GM19043 (cell line): Measurements from ENCODE around the gene HMCN2.

Experiments used
- ATAC-seq: cut with Tn5 transposase; IDR thresholded peaks from one replicate; pipeline ENCODE4 v1.9.1; 2021; ENCODE audit warnings: low read depth; ENCODE audit not compliant: unreplicated experiment

The HMCN2 gene

DNA sequence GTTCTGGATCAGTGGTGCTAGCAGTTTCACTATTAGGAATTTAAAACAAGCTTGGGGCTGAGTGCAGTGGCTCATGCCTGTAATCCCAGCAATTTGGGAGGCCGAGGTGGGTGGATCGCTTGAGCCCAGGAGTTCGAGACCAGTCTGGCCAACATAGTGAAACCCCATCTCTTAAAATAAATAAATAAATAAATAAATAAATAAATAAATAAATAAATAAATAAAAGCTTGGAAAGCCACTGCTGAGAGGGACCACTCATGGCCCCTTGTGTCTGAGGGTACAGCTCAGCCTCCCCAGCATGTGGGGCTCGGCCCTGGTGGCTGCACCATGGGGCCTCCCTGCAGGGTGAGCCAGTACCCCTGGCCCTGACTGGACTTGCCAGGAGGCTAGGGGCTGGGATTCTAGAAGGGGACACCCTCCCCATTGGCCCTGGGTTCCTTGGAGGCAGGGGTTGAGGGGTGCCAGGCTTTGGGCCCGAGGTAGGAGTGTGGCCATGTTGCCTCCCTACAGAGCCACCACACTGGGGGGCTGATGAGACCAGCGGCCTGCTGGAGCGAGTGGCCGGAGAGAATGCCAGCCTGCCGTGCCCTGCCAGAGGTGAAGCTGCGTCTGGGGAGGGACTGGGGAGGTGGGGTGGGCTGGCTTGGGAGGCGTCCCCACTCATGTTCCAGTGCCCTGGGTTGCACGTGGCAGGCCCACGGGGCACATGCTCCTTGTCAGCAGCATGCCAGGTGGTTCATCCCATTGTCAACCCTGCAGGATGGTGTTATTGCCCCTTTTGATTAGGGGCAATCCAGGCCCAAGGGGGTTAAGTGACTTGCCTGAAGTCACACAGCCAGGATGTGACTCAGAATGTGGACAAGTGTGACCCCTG, 76.5 kb downstream of the HMCN2 start:
- ATAC-seq: no peak

DNA sequence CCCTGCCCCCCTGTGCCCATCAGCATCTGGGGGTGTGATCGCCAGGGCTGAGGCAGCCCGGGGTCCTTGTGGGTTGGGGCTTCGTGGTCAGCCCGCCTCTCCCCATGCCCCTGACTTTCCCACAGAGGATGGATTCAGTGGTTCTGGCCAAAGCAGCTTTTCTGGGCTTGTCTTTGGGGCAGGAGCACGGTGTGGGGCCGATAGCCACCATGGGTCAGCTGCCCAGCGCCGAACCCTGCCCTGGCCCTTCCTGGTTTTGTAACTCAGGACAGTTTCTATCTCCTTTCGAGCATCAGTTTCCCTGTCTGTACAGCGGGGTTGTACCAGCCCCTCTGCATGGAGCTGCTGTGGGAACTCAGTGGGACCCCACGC, 77.1 kb downstream of the HMCN2 start:
- ATAC-seq: no peak

GRCh38 chr9:130343445-130343918, 77.9 kb downstream of the HMCN2 start:
- no peak for ATAC-seq

DNA sequence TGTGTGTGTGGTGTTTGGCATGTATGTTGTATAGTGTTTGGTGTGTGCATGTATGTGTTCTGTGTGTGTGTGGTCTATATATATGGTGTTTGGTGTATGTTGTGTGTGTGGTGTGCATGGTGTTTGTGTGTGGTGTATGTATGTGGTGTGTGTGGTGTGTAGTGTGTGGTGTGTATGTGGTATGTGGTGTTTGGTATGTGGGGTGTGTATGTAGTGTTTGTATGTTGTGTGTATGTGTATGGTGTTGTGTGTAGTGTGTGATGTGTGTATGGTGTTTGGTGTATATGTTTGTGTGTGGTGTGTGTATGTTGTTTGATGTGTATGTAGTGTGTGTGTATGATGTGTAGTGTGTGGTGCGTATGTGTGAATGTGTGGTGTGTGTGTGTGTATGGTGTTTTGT, 78.8 kb downstream of the HMCN2 start:
- no peak for ATAC-seq

- ATAC-seq: no peak
These were observed 79.7 kb downstream of the HMCN2 start for GRCh38 chr9:130345009-130345896.

- no peak for ATAC-seq
These were observed 80.4 kb downstream of the HMCN2 start for GRCh38 chr9:130345897-130346385.

DNA sequence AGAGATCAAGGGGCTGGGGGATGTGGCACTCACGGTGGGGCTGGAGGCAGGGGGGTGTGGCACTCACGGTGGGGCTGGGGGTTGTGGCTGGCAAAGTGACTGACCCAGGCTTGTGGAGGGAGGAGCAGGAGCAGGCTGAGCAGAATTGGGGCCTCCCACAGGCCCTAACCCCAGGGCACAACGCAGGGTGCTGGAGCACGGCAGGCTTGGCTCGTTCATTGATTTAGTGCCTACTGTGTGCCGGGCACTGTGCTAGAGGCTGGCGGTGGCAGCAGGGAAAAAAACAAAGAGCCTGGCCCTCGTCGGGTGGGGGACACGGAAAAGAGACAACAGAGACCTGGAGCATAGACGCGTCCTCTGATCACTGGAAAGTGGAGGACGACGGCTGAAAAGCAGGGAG, 80.9 kb downstream of the HMCN2 start:
- ATAC-seq: no peak

GRCh38 chr9:130347036-130347435, 81.5 kb downstream of the HMCN2 start:
- ATAC-seq: no peak

DNA sequence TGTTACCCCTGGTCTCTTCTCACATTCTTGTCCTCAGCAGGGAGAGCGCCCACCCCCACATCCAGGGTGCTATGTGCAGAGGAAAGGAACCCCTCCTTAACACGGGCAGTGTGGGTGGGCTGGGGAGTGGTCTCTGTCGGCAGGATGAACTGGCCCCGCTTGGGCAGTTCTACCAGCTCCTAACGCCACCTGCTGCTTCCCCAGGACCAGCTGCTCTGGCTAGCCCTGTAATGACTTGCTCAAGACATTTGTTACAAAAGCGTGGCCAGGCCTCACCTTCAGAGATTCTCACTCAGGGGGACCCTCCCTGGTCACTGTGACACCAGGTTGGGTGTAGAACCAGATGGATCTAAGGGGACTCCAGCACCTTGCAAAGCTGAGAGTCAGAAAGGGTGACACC, 82.4 kb downstream of the HMCN2 start:
- no peak for ATAC-seq

- ATAC-seq: no peak
These were observed 82.8 kb downstream of the HMCN2 start for GRCh38 chr9:130348341-130348740.

DNA sequence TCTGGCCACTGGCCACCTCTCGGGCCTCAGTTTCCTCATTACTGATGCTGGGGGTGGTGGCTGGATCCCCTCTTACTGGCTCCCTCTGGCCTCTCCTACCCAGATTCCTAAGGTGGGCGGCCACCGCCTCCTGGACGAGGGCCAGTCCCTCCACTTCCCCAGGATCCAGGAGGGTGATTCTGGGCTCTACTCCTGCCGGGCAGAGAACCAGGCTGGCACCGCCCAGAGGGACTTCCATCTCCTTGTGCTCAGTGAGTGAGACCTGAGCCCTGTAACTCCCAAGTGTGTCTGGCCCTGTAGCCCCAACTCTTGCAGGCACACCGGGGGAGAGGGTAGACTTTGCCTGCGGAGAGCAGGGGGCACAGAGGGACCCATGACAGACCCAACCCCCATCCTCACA, 83.3 kb downstream of the HMCN2 start:
- no peak for ATAC-seq

DNA sequence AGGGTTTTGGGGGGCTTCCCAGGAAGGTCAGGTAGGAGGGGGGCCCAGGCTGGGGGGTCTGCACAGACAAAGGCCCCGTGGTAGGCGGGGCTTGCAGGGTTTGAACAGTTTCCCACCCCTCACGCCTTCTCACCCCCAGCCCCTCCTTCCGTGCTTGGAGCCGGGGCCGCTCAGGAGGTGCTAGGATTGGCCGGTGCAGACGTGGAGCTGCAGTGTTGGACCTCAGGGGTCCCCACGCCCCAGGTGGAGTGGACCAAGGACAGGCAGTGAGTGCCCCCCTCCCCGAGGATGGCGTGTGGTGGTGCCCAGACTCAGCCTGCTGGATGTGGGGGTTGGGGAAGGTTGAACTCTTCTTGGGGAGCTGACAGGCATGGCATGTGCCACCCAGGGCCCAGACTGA, 83.8 kb downstream of the HMCN2 start:
- ATAC-seq: no peak

GRCh38 chr9:130351343-130351742, 85.8 kb downstream of the HMCN2 start:
- no peak for ATAC-seq

GRCh38 chr9:130352081-130352480, 86.5 kb downstream of the HMCN2 start:
- no peak for ATAC-seq

DNA sequence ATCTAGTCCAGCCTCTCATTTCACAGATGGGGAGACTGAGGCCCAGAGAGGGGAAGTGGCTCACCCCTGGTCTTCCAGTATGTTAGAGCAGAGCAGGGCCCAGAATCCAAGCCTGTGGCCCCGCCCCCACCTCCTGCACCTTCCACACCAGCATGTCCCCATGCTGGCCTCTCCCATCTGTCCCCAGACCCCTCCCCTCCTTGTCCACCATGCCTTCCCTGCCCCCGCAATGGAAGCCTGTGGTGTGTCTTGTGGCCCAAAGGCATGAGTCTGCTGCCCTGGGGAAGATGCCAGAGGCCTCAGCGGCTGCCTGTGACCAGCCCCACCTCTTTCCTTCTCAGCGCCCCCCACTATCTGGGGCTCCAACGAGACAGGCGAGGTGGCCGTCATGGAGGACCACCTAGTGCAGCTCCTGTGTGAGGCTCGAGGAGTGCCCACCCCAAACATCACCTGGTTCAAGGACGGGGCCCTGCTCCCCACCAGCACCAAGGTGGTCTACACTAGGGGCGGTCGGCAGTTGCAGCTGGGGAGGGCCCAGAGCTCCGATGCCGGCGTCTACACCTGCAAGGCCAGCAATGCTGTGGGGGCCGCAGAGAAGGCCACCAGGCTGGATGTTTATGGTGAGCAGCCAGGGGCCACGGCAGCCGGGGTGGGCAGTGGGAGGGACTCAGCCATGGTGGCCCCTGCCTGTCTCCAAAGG, 87.2 kb downstream of the HMCN2 start:
- ATAC-seq: no peak

GRCh38 chr9:130354378-130354777, 88.8 kb downstream of the HMCN2 start:
- no peak for ATAC-seq

- ATAC-seq: no peak
These were observed 89.2 kb downstream of the HMCN2 start for GRCh38 chr9:130354806-130355205.

GRCh38 chr9:130356033-130356432, 90.5 kb downstream of the HMCN2 start:
- no peak for ATAC-seq

GRCh38 chr9:130356877-130357584, 91.5 kb downstream of the HMCN2 start:
- ATAC-seq: no peak

- no peak for ATAC-seq
These were observed 93.4 kb downstream of the HMCN2 start for GRCh38 chr9:130358928-130359327.
